NT2/D1 (cell line): ENCODE measurements around the gene HECW1.

ENCODE experiments used
- SUZ12 ChIP-seq: IDR thresholded peaks from 2 replicates; pipeline ENCODE4 v1.6.1; 2011; ENCODE audit not compliant: insufficient read length, insufficient read depth; ENCODE audit errors: extremely low read depth
- YY1 ChIP-seq: IDR thresholded peaks from 2 replicates; pipeline ENCODE4 v1.6.1; 2011; ENCODE audit not compliant: insufficient read length, insufficient read depth
- ZNF274 ChIP-seq: IDR thresholded peaks from 2 replicates; pipeline ENCODE4 v1.6.1; 2011; ENCODE audit warnings: mild to moderate bottlenecking, low read depth, low read length

- TF ChIP-seq ZNF274 = no peak
- no peak for TF ChIP-seq SUZ12
- no peak for TF ChIP-seq YY1
Observed at GRCh38 chr7:43307522-43307921, 195.1 kb downstream of the HECW1 start.
